Subcutaneous preadipocyte (primary cell): ENCODE data around the gene NDUFA9. TPM values are rescaled to one million over a fixed set of nuclear protein-coding genes. Genes with fewer than 3 reads are reported as not detected.

ENCODE experiments used
- total RNA-seq: library from RNA; depleted of rRNA; stranded (reverse); fragments of >200 nt; gene quantifications from 2 replicates; pipeline ENCODE4 v1.2.3, GENCODE V29; 2012

The NDUFA9 gene
- 39.7 and 53.8 TPM in 2 replicates for total RNA-seq

DNA sequence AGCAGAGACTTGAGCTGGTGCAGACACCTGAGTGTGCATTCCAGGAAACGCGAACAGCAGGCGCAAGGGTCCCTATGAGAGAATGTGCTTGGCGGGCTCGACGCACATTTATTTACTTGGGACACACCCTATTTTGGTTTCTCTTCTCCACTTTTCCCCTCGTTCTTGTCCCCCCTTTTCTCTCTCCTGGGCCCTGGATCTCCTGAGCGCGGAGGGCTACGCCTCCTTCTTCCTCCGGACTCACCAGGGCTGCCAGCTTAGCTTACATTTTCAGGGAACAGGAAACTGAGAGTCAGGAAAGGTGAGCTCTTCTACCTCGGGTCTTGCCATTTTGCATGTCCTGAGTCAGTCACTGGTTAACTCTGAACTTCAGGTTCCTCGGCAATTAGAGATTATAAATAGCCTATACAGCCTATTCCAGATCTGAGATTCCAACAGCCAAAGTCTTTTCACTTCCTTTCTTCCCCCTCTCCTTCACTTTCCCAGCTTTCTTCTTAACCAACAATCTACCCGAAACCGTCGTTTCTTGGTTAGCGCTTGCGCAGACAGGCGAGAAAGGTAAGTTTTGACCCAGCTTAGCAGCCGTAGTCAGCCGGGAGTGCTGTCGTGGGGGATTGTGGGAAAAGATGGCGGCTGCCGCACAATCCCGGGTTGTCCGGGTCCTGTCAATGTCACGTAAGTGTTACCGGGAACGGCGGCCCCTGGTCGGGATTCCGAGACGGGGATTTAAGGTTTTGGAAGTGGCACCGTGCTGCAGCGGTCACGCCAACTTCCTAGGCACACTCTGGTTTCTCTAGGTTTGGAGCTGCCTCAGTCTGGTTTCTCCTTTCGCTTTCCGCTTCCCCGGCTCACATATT lies at the start of gene NDUFA9, which contains the start of gene AKAP3:
Gene NDUFA9, plus strand, starts transcription at position 614 of the 857 bp plus-strand sequence. Its CDS starts 13 bp downstream, at position 627.
Gene AKAP3, minus strand, starts transcription at position 551 of the 857 bp plus-strand sequence. CDS start 10,855 bp downstream, outside the sequence.

Other genes starting within 250 kb of the NDUFA9 start
- not detected in 2 replicates for gene FGF6, start 203.3 kb upstream of the NDUFA9 start, total RNA-seq
- 12.1 and 19.5 TPM in 2 replicates for gene RAD51AP1, start 110.2 kb upstream of the NDUFA9 start, total RNA-seq
- gene DYRK4, start 86.9 kb upstream of the NDUFA9 start, total RNA-seq, result 32.7 and 36.2 TPM in 2 replicates
- 1.1 and 1.2 TPM in 2 replicates for gene AKAP3, start 63 bp upstream of the NDUFA9 start, total RNA-seq
- gene GALNT8, start 71.3 kb downstream of the NDUFA9 start, total RNA-seq, result 0.37 and 0.39 TPM in 2 replicates